ENCODE measurements around the gene ZNF710. TPM values are rescaled to one million over a fixed set of nuclear protein-coding genes. Genes with fewer than 3 reads are reported as not detected.
"Not testable (repeated sequence)": the region's sequence is repeated elsewhere in the genome, so short reads cannot be mapped to it uniquely, and the experiment has no call there.

Gene ZNF710, protein sequence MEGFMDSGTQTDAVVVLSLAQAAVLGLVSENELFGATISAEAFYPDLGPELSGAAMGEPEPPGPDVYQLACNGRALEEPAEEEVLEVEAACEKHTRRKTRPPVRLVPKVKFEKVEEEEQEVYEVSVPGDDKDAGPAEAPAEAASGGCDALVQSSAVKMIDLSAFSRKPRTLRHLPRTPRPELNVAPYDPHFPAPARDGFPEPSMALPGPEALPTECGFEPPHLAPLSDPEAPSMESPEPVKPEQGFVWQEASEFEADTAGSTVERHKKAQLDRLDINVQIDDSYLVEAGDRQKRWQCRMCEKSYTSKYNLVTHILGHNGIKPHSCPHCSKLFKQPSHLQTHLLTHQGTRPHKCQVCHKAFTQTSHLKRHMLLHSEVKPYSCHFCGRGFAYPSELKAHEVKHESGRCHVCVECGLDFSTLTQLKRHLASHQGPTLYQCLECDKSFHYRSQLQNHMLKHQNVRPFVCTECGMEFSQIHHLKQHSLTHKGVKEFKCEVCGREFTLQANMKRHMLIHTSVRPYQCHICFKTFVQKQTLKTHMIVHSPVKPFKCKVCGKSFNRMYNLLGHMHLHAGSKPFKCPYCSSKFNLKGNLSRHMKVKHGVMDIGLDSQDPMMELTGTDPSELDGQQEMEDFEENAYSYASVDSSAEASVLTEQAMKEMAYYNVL
- 5.5 and 5.6 TPM in 2 replicates for total RNA-seq (2014; rRNA removed; shearing (Covaris generic))

DNA sequence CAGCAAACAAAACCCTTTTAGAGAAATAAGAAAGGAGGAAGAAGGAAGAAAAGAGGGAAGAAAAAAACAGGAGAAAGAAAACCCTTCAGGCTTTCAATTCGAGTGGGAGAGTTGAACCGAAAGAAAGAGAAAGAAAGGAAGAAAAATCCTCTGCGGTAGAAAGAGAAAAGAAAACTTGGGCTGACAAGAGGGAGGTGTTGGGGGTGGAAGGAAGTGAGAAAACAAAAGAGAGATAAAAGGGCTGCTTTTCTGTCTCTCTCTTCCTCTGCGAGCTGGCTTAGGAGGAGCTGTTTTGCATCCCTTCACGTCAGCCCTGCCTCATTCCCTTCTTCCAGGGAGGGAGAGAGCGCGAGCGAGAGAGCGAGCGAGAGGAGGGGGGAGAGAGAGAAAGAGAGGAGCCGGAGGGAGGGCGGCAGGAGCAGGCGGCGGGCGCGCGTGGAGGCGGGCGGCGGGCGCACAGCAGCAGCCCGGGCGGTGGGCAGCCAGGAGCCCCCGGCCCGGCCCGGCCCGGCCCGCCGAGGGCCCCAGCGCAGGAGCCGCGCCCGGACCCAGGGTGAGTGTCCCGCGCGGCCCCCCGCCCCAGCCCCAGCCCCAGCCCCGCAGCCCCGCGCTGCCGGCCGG, at the start of gene ZNF710:
TSS of gene ZNF710 (plus strand) at position 263 of the 621 bp plus-strand sequence. CDS start 65,814 bp downstream, outside the sequence.
- DNase-seq (ENCODE audit: low read depth) = peak; percentile 66

DNA sequence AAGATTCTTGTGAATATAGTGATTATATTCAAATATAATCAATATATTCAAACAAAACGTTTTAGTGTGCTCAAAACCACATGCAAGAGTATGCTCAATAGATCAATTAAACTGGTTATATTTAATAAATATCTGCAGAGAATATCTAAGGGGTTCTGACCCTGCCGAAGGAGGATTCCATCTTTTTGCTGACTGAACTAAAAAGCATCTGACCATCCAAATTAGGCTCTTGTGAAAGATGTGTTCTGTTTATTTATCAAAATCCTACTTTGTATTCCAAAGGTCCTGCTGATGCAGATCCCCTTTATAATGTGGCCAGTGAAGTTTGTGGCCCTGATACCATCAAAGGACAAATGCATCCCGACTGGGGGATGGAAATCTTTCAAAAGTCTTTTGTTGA, 46.6 kb upstream of the ZNF710 start:
- no peak for DNase-seq (ENCODE audit: low read depth)

DNA sequence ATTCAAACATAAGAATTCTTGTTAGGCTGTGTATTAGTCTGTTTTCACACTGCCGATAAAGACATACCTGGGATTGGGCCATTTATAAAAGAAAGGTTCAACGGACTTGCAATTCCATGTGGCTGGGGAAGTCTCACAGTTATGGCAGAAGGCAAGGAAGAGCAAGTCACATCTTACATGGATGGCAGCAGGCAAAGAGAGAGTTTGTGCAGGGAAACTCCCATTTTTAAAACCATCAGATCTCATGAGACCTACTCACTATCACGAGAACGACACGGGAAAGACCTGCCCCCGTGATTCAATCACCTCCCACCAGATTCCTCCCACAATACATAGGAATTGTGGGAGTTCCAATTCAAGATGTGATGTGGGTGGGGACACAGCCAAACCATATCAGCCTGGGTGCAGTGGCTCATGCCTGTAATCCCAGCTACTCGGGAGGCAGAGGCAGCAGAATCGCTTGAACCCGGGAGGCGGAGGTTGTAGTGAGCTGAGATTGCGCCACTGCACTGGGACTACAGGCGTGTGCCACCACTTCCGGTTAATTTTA, 45.6 kb upstream of the ZNF710 start:
- DNase-seq (ENCODE audit: low read depth) = not testable (repeated sequence)

DNA sequence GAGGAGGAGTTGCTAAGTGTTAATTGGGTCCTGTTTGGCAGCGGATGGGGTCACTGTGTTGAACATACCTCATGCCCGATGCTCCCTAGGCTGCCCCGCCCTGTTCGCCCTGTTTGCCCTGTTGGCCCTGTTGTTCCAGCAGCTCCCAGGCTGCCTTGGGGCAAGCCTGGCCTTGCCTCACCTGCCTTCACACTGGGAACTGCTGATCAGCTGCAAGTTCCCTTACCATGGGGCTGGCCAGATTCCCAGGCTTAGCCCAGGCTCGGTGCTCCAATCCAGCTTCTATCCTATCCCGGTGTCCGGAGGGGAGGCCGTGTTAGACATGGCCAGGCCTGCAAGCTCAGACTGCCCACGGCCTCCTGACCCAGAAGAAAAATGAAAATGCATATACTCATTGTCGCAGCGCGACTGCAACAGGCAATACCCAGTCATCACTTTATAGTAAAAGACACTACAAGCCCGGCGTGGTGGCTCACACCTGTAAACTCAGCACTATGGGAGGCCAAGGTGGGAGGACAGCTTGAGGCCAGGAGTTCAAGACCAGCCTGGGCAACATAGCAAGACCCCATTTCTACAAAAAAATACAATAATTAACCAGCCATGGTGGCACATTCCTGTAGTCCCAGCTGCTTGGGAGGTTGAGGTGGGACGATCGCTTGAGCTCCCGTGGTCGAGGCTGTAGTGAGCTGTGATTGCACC, 42.9 kb upstream of the ZNF710 start:
- DNase-seq (ENCODE audit: low read depth) = no peak

DNA sequence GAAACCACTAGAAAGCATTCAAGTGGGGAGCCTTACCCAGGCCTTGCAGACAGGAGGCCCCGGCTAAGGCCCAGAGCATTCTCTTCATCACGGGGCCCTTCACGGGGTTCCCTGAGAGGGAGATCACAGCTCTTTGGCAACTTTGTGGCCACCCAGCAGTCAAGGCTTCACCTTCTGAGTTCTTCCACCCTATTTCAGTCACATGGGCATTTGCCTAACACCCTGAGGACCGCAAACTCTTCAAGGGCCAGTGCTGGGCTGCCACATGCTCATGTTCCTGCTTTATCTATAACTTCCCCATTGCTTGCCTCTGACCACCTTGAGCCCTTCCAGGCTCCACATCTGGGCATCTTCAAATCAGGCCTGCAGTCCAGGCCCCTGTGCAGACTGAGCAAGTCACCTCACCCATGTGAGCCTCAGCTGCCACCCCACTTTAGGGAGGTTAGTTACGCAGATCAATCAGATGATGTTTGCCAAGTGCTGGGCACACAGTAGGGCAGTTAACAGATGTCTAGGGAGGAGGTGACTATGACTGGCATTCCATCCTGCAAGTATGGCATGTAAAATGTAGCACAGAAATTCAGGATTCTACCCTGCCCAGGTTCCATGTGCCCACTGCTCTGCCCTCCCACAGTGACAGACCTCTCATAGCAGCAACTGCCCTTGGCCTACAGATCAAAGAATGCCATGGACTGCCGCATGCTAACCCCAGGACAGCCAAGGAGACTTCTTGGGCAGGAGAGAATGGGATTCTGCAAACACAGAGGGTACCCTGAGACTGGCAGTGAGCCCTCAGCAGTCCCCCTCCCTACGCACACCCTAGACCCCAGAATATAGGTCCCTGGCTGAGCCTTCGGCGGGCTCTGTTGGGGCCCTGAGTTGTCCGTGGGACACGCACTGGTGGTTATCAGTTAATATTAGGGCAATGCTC, 37.6 kb upstream of the ZNF710 start:
- DNase-seq (ENCODE audit: low read depth) = no peak

DNA sequence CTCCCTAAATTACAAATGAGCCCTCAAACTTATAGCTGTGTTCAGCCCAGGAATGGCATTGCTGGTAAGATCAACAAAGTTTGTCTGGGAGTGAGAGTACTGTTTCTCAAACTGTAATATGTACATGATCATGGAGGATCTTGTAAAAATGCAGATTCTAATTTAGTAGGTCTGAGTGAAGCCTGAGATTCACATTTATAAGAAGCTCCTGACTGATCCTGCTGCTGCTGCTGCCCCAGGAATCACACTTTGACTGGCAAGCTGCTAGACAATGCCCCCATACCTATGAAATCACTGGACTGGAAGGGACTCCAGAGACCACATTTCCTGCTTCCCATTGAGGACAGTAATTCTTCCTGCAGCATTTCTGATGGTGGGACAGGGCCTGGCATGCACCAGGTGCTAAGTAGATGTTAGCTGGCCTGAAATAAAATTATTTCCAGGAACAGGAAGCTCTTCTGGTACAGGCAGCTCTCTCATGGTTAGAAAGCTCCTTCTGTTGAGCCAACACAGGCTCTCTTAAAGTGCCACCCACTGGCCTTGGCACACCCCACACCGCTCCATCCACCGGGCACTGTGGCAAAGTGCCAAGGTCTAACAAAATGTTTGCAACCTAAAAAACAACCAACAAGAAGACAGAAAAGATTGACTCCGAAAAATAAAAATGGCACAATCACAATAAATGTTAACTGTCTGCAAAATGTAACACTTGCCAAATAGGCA, 36.7 kb upstream of the ZNF710 start:
- DNase-seq (ENCODE audit: low read depth) = no peak

DNA sequence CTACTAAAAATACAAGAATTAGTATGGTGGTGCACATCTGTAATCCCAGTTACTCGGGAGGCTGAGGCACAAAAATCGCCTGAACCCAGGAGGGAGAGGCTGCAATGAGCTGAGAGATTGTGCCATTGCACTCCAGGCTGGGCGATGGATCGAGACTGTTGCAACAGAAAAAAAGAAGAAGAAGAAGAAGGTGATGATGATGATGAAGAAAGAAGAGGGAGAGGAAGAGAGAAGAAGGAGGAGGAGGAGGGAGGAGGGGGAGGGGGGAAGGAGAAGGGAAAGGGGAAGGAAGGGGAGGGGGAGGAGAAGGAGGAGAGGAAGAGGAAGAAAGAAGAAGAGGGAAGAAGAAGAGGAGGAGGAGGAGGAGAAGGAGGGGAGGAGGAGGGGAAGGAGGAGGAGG, 33.2 kb upstream of the ZNF710 start:
- DNase-seq (ENCODE audit: low read depth) = no peak

DNA sequence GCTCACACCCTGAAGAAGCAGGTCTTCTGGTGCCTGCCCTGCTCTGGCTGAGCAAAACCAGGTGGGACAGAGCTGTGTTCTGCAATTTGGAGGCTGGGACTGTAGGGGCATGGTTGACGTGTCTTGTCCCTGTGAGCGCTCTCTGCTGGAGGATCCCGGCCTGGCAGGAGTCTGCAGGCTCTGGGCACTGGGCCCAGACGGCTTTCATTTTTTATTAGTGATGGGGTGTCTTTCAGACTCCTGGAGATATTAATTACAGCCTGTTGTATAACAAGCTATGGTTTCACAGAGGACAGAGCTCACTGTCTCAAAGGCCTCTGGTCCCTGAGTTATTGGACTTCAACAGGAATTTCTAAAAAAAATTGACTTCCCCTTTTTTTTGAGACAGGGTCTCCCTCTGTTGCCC, 29.5 kb upstream of the ZNF710 start:
- DNase-seq (ENCODE audit: low read depth) = peak; percentile 62

DNA sequence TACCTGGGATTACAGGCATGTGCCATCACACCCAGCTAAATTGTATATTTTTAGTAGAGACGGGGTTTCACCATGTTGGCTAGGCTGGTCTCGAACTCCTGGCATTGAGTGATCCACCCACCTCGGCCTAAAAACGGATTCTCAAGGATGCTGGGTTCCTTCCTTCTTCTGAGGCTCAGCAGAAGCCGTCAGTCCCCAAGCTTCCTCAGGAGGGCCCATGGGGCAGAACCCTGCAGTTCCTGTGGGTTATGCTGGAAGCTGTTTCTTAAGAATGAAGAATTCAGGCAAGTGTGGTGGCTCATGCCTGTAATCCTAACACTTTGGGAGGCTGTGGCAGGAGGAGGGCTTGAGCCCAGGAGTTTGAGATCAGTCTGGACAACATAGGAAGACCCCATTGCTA, 29.0 kb upstream of the ZNF710 start:
- DNase-seq (ENCODE audit: low read depth) = no peak

DNA sequence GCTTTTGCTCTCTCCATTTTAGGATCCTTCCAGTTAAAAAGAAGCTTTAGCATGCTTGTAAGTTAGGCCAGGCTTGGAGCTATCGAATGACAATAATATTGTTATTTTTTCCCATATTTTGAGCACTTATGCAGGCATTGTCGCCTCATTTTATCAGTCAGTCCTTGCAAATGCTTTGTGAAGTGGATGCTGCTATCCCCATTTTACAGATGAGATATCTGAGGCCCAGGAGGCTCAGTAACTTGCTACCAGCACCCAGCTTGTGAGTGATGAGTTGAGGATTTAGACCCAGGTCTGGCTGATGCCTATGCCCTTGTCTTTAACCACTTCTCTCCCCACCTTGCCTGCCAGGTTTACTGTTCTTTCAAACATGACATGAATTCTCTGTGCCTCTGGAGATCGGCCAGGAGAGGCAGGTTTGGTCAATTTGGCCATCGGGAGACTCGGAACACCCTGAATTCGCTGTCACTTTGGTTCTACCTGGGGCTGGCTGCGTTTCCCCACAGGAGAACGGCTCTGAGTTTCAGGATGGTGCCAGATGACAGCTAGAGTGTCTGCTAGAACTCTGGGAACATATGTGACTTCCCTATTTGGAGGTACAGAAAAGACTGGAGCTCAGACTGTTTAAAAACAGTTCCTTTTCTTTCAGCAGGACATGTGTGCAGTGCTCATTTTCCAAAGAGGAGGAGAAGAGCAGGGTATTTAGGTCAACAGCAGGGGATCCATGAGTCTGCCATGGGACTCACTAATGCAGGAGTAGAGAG, 25.5 kb upstream of the ZNF710 start:
- DNase-seq (ENCODE audit: low read depth) = no peak

DNA sequence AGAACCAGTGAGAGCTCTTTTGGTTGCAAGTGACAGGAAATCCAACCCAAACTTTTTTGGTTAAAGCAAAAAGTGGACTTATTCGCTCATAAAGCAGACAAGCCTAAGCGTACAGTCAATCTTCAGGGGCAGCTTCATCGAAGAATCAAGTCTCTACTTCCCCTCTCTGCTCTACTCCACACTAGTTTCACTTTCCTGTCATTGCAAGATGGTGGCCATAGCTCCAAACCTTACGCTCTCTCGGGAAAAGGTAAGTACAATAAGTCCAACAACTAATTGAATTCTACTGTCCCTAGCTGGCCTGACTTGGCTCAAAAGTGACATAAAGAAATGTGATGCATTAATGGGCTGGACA, 24.9 kb upstream of the ZNF710 start:
- DNase-seq (ENCODE audit: low read depth) = no peak

DNA sequence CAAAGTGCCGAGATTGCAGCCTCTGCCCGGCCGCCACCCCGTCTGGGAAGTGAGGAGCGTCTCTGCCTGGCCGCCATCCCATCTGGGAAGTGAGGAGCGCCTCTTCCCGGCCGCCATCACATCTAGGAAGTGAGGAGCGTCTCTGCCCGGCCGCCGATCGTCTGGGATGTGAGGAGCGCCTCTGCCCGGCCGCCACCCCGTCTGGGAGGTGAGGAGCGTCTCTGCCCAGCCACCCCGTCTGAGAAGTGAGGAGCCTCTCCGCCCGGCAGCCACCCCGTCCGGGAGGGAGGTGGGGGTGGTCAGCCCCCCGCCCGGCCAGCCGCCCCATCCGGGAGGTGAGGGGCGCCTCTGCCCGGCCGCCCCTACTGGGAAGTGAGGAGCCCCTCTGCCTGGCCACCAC, 23.3 kb upstream of the ZNF710 start:
- not testable (repeated sequence) for DNase-seq (ENCODE audit: low read depth)

DNA sequence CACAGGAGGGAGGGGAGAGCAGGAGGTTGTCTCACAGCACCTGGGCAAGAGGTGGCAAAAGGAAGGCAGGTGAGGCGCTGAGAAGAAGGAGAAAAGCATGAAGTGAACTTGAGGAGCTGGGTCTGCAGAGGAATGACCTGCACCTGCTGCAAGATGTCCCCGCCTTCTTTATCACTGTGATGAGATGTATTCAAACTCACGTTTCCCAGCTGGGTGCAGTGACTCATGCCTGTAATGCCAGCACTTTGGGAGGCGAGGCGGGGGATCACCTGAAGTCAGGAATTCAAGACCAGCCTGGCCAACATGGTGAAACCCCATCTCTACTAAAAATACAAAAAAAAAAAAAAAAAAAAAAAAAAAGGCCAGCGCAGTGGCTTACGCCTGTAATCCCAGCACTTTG, 22.2 kb upstream of the ZNF710 start:
- DNase-seq (ENCODE audit: low read depth) = no peak

DNA sequence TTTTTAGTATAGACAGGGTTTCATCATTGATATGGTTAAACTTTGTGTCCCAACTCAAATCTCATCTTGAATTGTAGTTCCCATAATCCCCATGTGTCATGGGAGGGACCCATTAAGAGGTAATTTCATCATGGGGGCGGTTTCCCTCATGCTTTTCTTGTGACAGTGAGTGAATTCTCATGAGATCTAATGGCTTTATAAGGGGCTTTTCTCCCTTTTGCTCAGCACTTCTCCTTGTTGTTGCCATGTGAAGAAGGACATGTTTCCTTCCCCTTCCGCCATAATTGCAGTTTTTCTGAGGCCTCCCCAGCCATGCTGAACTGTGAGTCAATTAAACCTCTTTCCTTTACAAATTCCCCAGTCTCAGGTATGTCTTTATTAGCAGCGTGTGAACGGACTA, 20.2 kb upstream of the ZNF710 start:
- DNase-seq (ENCODE audit: low read depth) = no peak

DNA sequence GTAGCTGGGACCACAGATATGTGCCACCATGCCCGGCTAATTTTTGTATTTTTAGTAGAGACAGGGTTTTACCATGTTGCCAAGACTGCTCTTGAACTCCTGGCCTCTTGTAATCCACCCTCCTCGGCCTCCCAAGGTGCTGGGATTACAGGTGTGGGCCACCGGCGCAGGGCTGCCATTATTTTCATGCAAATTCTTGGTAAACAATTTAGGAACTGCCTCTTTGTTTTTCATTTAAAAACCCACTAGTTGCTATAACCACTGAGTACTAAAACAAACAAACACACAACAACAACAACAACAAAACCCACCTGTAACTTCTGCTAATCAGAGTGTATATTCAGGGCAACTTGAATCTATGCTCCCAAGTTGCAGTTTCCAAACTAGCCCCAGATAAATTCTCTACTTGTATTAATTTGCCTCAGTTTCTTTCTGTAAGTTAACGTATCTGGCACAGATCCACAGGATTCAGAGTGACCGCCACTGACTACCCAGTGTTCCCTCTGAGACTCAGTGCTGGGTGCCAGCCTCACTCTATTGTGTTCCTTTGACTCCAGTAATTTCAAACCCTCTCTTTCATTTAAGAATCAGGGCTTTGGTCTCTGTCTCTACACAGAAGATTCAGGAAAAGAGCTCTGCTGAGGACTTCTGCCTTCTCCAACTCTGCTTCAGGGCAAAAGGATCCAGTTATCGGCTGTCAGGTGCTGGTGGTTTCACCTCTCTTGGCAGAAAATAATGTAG, 18.6 kb upstream of the ZNF710 start:
- DNase-seq (ENCODE audit: low read depth) = no peak

DNA sequence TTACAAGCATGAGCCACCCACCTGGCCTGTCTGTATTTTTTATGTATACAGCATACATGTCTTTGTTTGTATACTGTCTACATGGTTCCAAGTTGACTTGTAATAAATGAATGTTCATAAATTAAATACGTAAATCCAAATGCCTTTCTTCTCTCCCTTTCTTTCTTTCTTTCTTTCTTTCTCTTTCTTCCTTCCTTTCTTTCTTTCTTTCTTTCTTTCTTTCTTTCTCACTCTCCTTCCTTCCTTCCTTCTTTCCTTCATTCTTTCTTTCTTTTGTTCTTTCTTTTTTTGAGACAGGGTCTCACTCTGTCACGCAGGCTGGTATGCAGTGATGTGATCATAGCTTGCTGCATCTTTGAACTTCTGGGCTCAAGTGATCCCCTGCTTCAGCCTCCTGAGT, 17.1 kb upstream of the ZNF710 start:
- no peak for DNase-seq (ENCODE audit: low read depth)

DNA sequence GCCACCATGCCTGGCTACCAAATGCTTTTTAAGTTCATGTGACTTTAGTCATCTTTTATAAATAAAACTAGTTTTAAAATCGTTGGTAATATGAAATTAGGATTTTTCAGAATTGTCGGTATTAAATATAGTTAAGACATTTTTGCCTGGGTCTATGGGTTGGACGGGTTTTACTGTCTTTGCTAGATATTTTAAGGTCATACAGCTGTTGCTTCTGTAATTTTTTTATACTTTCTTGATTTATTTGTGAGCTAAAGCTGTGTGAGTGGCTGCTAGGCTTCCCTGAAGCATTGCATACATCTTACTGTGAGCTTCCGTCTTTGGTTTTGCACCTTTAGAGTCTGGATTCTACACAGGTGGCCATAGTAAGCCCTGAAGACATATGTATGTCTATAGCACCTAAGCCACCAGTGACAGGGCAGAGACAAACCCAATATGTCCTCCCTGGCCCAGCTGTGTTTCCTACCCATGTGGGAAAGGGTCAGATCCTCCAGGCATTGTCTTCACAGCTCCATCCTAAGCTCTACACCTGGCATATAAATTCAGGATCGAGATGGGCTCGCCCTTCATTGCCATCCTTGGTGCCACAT, 16.6 kb upstream of the ZNF710 start:
- DNase-seq (ENCODE audit: low read depth) = no peak

DNA sequence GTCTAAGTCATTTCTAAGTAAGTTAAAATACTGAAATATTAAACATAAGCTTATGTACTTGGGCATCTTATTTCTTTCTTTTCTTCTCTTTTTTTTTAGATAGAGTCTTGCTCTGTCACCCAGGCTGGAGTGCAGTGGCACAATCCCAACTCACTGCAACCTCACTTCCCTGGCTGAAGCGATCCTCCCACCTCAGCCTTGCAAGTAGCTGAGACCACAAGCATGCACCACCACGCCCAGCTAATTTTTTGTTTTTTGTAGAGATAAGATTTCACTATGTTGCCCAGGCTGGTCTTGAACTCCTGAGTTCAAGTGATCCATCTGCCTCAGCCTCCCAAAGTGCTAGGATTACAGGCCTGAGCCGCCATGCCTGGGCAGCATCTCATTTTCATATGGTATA, 16.0 kb upstream of the ZNF710 start:
- no peak for DNase-seq (ENCODE audit: low read depth)
